GM23338 (cell line): ENCODE results near the gene ATP2B1. TPM values are rescaled to one million over a fixed set of nuclear protein-coding genes. Genes with fewer than 3 reads are reported as not detected.

Source experiments
- CREB1 ChIP-seq: fragments of 250-450 bp; sonication (Bioruptor Pico); IDR thresholded peaks from 2 replicates; pipeline ENCODE4 v1.5.0; 2020; ENCODE audit warnings: low read depth, mild to moderate bottlenecking, moderate library complexity
- EZH2 ChIP-seq: fragments of 200-600 bp; sonication (generic); IDR thresholded peaks from one replicate; pipeline ENCODE4 v1.8.0; 2017; ENCODE audit warnings: antibody characterized with exemption, mild to moderate bottlenecking, low read depth; ENCODE audit not compliant: unreplicated experiment
- JUNB ChIP-seq: IDR thresholded peaks from one replicate; pipeline ENCODE4 v1.6.1; 2016; ENCODE audit warnings: antibody characterized with exemption; ENCODE audit not compliant: unreplicated experiment
- NANOG ChIP-seq: IDR thresholded peaks from 2 replicates; pipeline ENCODE4 v1.6.1; 2016; ENCODE audit warnings: antibody characterized with exemption, borderline replicate concordance
- POLR2AphosphoS5 ChIP-seq: IDR thresholded peaks from 2 replicates; pipeline ENCODE4 v1.6.1; 2016; ENCODE audit warnings: antibody characterized with exemption, low read depth
- STAT1 ChIP-seq: IDR thresholded peaks from one replicate; pipeline ENCODE4 v1.6.1; 2016; ENCODE audit warnings: antibody characterized with exemption; ENCODE audit not compliant: unreplicated experiment
- ZNF114 ChIP-seq: fragments of 250-450 bp; sonication (Bioruptor Pico); IDR thresholded peaks from 2 replicates; pipeline ENCODE4 v1.5.0; 2020; ENCODE audit warnings: mild to moderate bottlenecking, moderate library complexity
- ZNF331 ChIP-seq: fragments of 250-450 bp; sonication (Bioruptor Pico); IDR thresholded peaks from 2 replicates; pipeline ENCODE4 v1.5.0; 2020; ENCODE audit warnings: low read depth, mild to moderate bottlenecking, moderate library complexity
- polyA plus RNA-seq: library from polyadenylated mRNA; unstranded; fragments of >200 nt; fragmentation: Nextera tagmentation; extraction: Ambion mirVana; gene quantifications from 2 replicates; pipeline ENCODE4 v1.2.1, GENCODE V29; 2016
- total RNA-seq: library from RNA; depleted of rRNA; stranded (reverse); fragments of >200 nt; shearing (Covaris generic); gene quantifications from 2 replicates; pipeline ENCODE4 v1.2.3, GENCODE V29; 2014
- TF ChIP-seq, protein P1 (sequence below): fragments of 250-450 bp; sonication (Bioruptor Pico); IDR thresholded peaks from 2 replicates; pipeline ENCODE4 v1.5.0; 2020; ENCODE audit warnings: mild to moderate bottlenecking, moderate library complexity
- TF ChIP-seq, protein P2 (sequence below), 2 experiments: fragments of 200-600 bp in 1 of 2; sonication (generic) in 1 of 2; conservative IDR thresholded peaks; 2 replicates each; pipeline versions ENCODE4 v1.5.1 to v1.6.1; 2016 to 2017; ENCODE audit warnings: antibody characterized with exemption in 2 of 2, low read depth in 2 of 2, mild to moderate bottlenecking in 2 of 2, moderate library complexity in 1 of 2

The ATP2B1 gene
- total and polyA plus RNA-seq, 2 experiments from 2014 or later, result 39.3 to 42.3 TPM

DNA sequence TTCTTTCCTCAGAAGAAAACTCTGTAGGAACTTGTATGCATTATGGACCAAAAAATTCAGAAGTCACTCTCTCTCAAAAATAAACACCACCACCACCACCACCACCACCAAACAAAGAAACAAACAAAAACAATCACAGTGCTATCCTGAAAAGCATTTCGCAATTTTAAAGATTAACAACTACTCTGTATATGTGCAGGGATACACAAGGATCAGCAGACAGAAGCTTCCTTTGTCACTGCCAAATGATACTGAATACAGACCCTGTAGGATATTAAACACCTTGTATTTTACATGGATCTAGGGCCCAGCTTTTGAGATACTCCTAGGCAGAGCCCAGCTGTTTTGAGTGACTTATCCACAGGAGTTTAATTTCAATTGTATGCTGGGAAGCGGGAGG is 31.7 kb downstream of the ATP2B1 start (continued):
- TF ChIP-seq, protein P1, sequence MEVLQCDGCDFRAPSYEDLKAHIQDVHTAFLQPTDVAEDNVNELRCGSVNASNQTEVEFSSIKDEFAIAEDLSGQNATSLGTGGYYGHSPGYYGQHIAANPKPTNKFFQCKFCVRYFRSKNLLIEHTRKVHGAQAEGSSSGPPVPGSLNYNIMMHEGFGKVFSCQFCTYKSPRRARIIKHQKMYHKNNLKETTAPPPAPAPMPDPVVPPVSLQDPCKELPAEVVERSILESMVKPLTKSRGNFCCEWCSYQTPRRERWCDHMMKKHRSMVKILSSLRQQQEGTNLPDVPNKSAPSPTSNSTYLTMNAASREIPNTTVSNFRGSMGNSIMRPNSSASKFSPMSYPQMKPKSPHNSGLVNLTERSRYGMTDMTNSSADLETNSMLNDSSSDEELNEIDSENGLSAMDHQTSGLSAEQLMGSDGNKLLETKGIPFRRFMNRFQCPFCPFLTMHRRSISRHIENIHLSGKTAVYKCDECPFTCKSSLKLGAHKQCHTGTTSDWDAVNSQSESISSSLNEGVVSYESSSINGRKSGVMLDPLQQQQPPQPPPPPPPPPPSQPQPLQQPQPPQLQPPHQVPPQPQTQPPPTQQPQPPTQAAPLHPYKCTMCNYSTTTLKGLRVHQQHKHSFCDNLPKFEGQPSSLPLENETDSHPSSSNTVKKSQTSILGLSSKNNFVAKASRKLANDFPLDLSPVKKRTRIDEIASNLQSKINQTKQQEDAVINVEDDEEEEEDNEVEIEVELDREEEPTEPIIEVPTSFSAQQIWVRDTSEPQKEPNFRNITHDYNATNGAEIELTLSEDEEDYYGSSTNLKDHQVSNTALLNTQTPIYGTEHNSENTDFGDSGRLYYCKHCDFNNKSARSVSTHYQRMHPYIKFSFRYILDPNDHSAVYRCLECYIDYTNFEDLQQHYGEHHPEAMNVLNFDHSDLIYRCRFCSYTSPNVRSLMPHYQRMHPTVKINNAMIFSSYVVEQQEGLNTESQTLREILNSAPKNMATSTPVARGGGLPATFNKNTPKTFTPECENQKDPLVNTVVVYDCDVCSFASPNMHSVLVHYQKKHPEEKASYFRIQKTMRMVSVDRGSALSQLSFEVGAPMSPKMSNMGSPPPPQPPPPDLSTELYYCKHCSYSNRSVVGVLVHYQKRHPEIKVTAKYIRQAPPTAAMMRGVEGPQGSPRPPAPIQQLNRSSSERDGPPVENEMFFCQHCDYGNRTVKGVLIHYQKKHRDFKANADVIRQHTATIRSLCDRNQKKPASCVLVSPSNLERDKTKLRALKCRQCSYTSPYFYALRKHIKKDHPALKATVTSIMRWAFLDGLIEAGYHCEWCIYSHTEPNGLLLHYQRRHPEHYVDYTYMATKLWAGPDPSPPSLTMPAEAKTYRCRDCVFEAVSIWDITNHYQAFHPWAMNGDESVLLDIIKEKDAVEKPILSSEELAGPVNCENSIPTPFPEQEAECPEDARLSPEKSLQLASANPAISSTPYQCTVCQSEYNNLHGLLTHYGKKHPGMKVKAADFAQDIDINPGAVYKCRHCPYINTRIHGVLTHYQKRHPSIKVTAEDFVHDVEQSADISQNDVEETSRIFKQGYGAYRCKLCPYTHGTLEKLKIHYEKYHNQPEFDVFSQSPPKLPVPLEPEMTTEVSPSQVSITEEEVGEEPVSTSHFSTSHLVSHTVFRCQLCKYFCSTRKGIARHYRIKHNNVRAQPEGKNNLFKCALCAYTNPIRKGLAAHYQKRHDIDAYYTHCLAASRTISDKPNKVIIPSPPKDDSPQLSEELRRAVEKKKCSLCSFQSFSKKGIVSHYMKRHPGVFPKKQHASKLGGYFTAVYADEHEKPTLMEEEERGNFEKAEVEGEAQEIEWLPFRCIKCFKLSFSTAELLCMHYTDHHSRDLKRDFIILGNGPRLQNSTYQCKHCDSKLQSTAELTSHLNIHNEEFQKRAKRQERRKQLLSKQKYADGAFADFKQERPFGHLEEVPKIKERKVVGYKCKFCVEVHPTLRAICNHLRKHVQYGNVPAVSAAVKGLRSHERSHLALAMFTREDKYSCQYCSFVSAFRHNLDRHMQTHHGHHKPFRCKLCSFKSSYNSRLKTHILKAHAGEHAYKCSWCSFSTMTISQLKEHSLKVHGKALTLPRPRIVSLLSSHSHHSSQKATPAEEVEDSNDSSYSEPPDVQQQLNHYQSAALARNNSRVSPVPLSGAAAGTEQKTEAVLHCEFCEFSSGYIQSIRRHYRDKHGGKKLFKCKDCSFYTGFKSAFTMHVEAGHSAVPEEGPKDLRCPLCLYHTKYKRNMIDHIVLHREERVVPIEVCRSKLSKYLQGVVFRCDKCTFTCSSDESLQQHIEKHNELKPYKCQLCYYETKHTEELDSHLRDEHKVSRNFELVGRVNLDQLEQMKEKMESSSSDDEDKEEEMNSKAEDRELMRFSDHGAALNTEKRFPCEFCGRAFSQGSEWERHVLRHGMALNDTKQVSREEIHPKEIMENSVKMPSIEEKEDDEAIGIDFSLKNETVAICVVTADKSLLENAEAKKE (CRISPR knock-in tag), result no peak
- TF ChIP-seq, protein P2, sequence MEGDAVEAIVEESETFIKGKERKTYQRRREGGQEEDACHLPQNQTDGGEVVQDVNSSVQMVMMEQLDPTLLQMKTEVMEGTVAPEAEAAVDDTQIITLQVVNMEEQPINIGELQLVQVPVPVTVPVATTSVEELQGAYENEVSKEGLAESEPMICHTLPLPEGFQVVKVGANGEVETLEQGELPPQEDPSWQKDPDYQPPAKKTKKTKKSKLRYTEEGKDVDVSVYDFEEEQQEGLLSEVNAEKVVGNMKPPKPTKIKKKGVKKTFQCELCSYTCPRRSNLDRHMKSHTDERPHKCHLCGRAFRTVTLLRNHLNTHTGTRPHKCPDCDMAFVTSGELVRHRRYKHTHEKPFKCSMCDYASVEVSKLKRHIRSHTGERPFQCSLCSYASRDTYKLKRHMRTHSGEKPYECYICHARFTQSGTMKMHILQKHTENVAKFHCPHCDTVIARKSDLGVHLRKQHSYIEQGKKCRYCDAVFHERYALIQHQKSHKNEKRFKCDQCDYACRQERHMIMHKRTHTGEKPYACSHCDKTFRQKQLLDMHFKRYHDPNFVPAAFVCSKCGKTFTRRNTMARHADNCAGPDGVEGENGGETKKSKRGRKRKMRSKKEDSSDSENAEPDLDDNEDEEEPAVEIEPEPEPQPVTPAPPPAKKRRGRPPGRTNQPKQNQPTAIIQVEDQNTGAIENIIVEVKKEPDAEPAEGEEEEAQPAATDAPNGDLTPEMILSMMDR (conservative IDR thresholded peaks at IDR 0.05; ENCODE audit: low read depth in 2 of 2), result no peak
- no peak for TF ChIP-seq ZNF114
- no peak for TF ChIP-seq JUNB
- no peak for TF ChIP-seq EZH2
- no peak for TF ChIP-seq CREB1
- no peak for TF ChIP-seq ZNF331
- no peak for TF ChIP-seq POLR2AphosphoS5
- TF ChIP-seq STAT1, result no peak
- TF ChIP-seq NANOG, result no peak
